ENCODE results near the gene PCDH19. TPM values are rescaled to one million over a fixed set of nuclear protein-coding genes. Genes with fewer than 3 reads are reported as not detected.

Gene PCDH19
- total and polyA plus RNA-seq, 10 of the 15 experiments (the other 5 are each of a cell fraction or from before 2014, with no cell fraction given), result 0.01 TPM; not detected in 9

DNA sequence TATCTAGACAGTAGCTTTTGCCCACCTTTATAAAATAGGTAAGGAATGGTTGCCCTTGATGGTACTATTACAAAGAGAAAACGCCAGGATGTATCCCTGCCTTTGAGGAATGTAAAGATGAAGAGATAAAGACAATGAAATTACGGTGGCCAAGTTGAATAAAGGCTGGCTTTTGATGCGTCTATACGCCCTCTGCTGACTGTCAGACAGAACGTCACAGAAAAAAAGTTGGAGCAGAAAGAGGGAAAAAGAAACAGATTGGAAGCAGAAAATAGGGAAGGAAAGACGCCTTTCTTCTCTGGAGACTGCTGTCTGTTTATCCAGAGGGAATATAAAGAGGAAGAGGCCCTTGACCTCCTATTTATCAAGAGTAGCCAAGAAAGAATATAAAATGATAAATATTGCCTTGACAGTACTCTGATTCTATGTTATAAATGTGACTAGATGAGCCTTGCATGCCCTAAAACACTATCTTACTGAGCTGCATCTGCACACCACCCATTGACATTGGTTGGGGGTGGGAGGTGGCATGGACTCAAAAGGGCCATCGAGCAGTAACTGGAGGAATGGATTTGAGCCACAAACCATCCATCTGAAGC lies 30.6 kb downstream of the PCDH19 start:
- SMC1A ChIA-PET (ENCODE audit: uncharacterized antibody, unreplicated experiment), result interaction anchor here (1.2 to 2.0 kb wide), 2 partner anchors 11 to 34 kb away, joined by 7 to 12 read pairs; no protein-coding TSS in a partner anchor
- no peak for DNase-seq (ENCODE audit: low read depth, low spot score)
- no peak overlapping the region for H2AFZ ChIP-seq (ENCODE audit: control insufficient read depth, low read depth, low read length)

More for the DNA sequence above, 30.6 kb downstream of the PCDH19 start:
- Histone ChIP-seq H3K9ac (ENCODE audit: control insufficient read depth, insufficient read depth, low read length) (no peak overlapping the region), H4K20me1 (ENCODE audit: control insufficient read depth, insufficient read depth) (no peaks in the 10 kb centered on the region), H3K4me2 (ENCODE audit: control insufficient read depth, insufficient read depth) (no peak overlapping the region), H3K27ac (ENCODE audit: control insufficient read depth, insufficient read depth) (no peak overlapping the region), H3K9me3 (replicated peaks; ENCODE audit: control insufficient read depth, insufficient read depth, low read length) (no peaks in the 10 kb centered on the region), H3K79me2 (ENCODE audit: control insufficient read depth, insufficient read depth, low read length) (no peaks in the 10 kb centered on the region), H3K4me3 (no peak overlapping the region), H3K36me3 (ENCODE audit: control insufficient read depth in 2 of 2, insufficient read depth in 2 of 2, low read length in 1 of 2) (no peaks in the 10 kb centered on the region), H3K4me1 (ENCODE audit: control insufficient read depth, insufficient read depth, low read length) (no peaks in the 10 kb centered on the region), H3K27me3 (replicated peaks in 1 of 2; ENCODE audit: control insufficient read depth in 2 of 2, insufficient read depth in 2 of 2, low read length in 1 of 2) (no peaks in the 10 kb centered on the region)
- in situ Hi-C loops (cut with MboI) (no loop called here), intact Hi-C loops (cut with micrococcal nuclease; ENCODE audit: unreplicated experiment) (loop anchor here (10.0 kb wide), 1 partner anchor 305 kb away; no protein-coding TSS in a partner anchor)
- TF ChIP-seq SMC3 (IDR thresholded peaks at IDR 0.05; ENCODE audit: borderline replicate concordance, low read length) (peak; percentile 56; the same call in 1 of the 2 replicates), PML (IDR thresholded peaks at IDR 0.05; ENCODE audit: low read length) (no peak), RAD21 (IDR thresholded peaks at IDR 0.05; ENCODE audit: insufficient read depth, low read depth, low read length) (peak; percentile 62)
- TF ChIP-seq, protein P1, sequence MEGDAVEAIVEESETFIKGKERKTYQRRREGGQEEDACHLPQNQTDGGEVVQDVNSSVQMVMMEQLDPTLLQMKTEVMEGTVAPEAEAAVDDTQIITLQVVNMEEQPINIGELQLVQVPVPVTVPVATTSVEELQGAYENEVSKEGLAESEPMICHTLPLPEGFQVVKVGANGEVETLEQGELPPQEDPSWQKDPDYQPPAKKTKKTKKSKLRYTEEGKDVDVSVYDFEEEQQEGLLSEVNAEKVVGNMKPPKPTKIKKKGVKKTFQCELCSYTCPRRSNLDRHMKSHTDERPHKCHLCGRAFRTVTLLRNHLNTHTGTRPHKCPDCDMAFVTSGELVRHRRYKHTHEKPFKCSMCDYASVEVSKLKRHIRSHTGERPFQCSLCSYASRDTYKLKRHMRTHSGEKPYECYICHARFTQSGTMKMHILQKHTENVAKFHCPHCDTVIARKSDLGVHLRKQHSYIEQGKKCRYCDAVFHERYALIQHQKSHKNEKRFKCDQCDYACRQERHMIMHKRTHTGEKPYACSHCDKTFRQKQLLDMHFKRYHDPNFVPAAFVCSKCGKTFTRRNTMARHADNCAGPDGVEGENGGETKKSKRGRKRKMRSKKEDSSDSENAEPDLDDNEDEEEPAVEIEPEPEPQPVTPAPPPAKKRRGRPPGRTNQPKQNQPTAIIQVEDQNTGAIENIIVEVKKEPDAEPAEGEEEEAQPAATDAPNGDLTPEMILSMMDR (IDR thresholded peaks at IDR 0.05 in 2 of 3, conservative IDR thresholded peaks at IDR 0.05 in 1 of 3; ENCODE audit: control insufficient read depth in 2 of 3, extremely low read depth in 1 of 3, insufficient read depth in 1 of 3, low read depth in 3 of 3, low read length in 3 of 3), result peak; percentile 50 to 53 (median 52); a peak in 5 of 6 replicates
- ChIA-PET CTCF (interaction anchor here (1.0 to 2.0 kb wide), 5 partner anchors 11 to 655 kb away, joined by 3 to 21 read pairs (median 6); no protein-coding TSS in a partner anchor), POLR2A (no interaction called here), RAD21 (ENCODE audit: unreplicated experiment) (interaction anchor here (1.5 kb wide), 1 partner anchor 11 kb away, joined by 8 read pairs; no protein-coding TSS in a partner anchor)
- FAIRE-seq, result peak; percentile 35
- under 1% methylated on average over 7 of the region's 7 CpGs for WGBS (ENCODE audit: insufficient coverage, insufficient replicate concordance, low lambda C conversion rate, missing lambda C conversion rate)
- BruUV-seq (replicated peaks), result no TSS peak
- ATAC-seq, result peak; percentile 66

Measured in GM12878 (cell line).